ENCODE measurements around the gene SHANK3.

DNA sequence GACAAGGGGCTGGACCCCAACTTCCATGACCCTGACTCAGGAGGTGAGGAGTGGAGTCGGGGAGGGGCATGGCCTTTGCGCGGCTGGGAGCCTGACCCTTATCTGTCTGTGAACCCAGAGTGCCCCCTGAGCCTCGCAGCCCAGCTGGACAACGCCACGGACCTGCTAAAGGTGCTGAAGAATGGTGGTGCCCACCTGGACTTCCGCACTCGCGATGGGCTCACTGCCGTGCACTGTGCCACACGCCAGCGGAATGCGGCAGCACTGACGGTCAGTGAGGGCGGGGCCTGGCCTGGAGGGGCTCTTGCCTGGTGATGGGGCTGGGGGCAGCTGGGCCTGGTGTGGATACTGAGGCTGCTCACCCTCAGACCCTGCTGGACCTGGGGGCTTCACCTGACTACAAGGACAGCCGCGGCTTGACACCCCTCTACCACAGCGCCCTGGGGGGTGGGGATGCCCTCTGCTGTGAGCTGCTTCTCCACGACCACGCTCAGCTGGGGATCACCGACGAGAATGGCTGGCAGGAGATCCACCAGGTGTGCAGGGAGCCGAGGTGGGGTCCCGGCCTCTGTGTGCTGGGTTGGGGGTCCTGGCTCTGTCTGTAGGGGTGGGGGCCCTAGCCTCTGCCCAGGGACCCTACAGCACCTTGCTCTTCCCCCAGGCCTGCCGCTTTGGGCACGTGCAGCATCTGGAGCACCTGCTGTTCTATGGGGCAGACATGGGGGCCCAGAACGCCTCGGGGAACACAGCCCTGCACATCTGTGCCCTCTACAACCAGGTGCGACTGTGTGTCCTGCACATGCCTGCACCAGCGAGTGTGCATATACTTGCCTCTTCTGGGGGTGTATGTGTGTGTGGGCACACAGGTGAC is 6.3 kb downstream of the SHANK3 start:
- TF ChIP-seq EZH2 (IDR thresholded peaks at IDR 0.05; ENCODE audit: low read depth, unreplicated experiment) = no peak
- TF ChIP-seq CREB1 (CRISPR knock-in tag; IDR thresholded peaks at IDR 0.05; ENCODE audit: low read depth) = no peak
